CD4-positive, alpha-beta T cell (primary cell): ENCODE data around the gene PXK. TPM values are rescaled to one million over a fixed set of nuclear protein-coding genes. Genes with fewer than 3 reads are reported as not detected.

Source experiments
- ATAC-seq: fragments of 200-7000 bp; cut with Tn5 transposase; one replicate; pipeline ENCODE4 v1.10.0; 2022; ENCODE audit warnings: mild to moderate bottlenecking; ENCODE audit not compliant: poor library complexity
- CTCF ChIA-PET: fragments of 350-600 bp; sonication (Branson Sonifier 250); formaldehyde crosslinking; loops from one replicate; lab custom pipeline; 2021; ENCODE audit warnings: antibody characterized with exemption, inconsistent platforms; lab: Charles Lee
- POLR2A ChIA-PET: fragments of 350-600 bp; sonication (Branson Sonifier 250); formaldehyde crosslinking; loops from one replicate; lab custom pipeline; 2021; ENCODE audit warnings: antibody characterized with exemption, inconsistent platforms; lab: Charles Lee
- DNase-seq, 14 experiments: peaks; one replicate each; pipeline ENCODE4 v3.0.0-alpha.2; 2013 to 2020; ENCODE audit warnings: mixed read lengths in 2 of 14
- H3K27ac ChIP-seq, 2 donors: one replicate each; pipeline versions ENCODE4 v1.5.1 to v1.7.0; 2013; ENCODE audit warnings: low read length in 2 of 2, low read depth in 1 of 2, mild to moderate bottlenecking in 1 of 2
- H3K27me3 ChIP-seq, 2 experiments: 1 replicate in 1 of 2; 2 replicates in 1 of 2; pipeline versions ENCODE4 v1.6.1 to v1.7.0; 2013; ENCODE audit warnings: low read length in 2 of 2, control low read depth in 1 of 2, mild to moderate bottlenecking in 1 of 2, moderate library complexity in 1 of 2; ENCODE audit not compliant: insufficient read depth in 2 of 2, control insufficient read depth in 1 of 2
- H3K36me3 ChIP-seq: one replicate; pipeline ENCODE4 v1.6.1; 2013; ENCODE audit warnings: low read length, control low read depth; ENCODE audit not compliant: insufficient read depth
- H3K4me1 ChIP-seq: one replicate; pipeline ENCODE4 v1.6.1; 2013; ENCODE audit warnings: low read length, control low read depth; ENCODE audit not compliant: insufficient read depth
- H3K4me3 ChIP-seq: one replicate; pipeline ENCODE4 v1.5.1; 2013; ENCODE audit warnings: mild to moderate bottlenecking, low read length, moderate library complexity
- H3K9me3 ChIP-seq, 2 experiments: 1 replicate in 1 of 2; 2 replicates in 1 of 2; pipeline versions ENCODE4 v1.6.1 to v1.7.0; 2013; ENCODE audit warnings: low read length in 2 of 2, mild to moderate bottlenecking in 2 of 2, control low read depth in 1 of 2, moderate library complexity in 1 of 2; ENCODE audit not compliant: control insufficient read depth in 1 of 2, insufficient read depth in 1 of 2
- H3K27ac Mint-ChIP-seq: one replicate; pipeline ENCODE4 v1.8.0; 2020; ENCODE audit warnings: mixed read lengths
- H3K27me3 Mint-ChIP-seq: one replicate; pipeline ENCODE4 v1.8.0; 2021; ENCODE audit warnings: mixed read lengths
- H3K36me3 Mint-ChIP-seq: one replicate; pipeline ENCODE4 v1.8.0; 2021; ENCODE audit warnings: low read depth, mixed read lengths
- H3K4me1 Mint-ChIP-seq: one replicate; pipeline ENCODE4 v1.8.0; 2021; ENCODE audit warnings: low read depth, mixed read lengths
- H3K4me3 Mint-ChIP-seq: one replicate; pipeline ENCODE4 v1.8.0; 2020; ENCODE audit warnings: mild to moderate bottlenecking, mixed read lengths
- H3K9me3 Mint-ChIP-seq: one replicate; pipeline ENCODE4 v1.8.0; 2020; ENCODE audit warnings: mixed read lengths
- intact Hi-C, 2 experiments: fragments of 100-400 bp; cut with DNase I in 1 of 2; cut with micrococcal nuclease in 1 of 2; formaldehyde crosslinking; loops; one replicate each; pipeline versions ENCODE4 v1.15.1 to v1.9.0; 2023 to 2025; cut with DNase I, micrococcal nuclease
- total RNA-seq, 174 experiments: library from RNA in 2 of 174; stranded (reverse) in 2 of 174; gene quantifications; one replicate each; pipeline ENCODE4 v1.2.3 and lab custom pipeline; 2021 to 2026
- TF ChIP-seq, protein P1 (sequence below): fragments of 200-600 bp; IDR thresholded peaks from one replicate; pipeline ENCODE4 v1.8.0; 2022; ENCODE audit warnings: antibody characterized with exemption, mild to moderate bottlenecking

Gene PXK
- total RNA-seq, 2 experiments from 2014 or later = 12.5 to 14.8 TPM

DNA sequence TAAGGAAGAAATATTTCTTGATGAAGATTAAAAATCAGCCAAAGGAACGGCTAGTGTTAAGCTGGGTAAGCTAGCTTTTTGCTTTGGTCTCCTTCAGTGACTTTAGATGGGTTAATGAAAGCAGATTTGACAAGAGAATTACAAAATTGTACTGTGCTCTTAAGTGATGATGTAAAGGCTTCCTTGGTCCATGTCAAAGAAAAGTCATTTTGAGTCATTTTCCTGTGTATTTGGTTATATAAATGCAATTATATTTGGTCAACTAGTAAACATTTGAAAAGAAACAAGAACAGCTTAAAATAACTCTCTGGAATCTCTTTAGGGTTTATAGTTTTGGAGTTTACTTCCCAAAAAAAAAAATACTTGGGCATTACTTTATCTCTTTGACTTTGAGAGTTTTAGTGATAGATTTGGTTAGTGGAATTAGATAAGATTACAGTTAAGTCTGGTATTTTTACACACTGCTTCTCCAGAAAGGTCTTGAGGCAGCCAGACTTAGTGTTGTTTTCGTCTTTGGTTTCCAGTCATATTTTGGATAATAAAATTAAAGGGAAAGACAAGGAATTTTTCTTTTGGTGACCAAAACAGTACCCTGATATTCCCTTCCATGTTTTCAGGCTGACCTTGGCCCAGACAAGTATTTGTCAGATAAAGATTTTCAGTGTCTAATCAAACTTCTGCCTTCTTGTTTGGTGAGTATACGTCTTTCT, 58.6 kb downstream of the PXK start:
- Mint-ChIP-seq H3K27me3 (no peaks in the 10 kb centered on the region), H3K9me3 (no peaks in the 10 kb centered on the region), H3K36me3 (peaks cover 43% of the 10 kb centered on the region), H3K27ac (no peak overlapping the region), H3K4me3 (no peak overlapping the region), H3K4me1 (no peaks in the 10 kb centered on the region)
- H3K36me3 ChIP-seq = peaks cover 25% of the 10 kb centered on the region
- no peaks in the 10 kb centered on the region for H3K4me1 ChIP-seq
- DNase-seq (no peak), ATAC-seq (no peak)
- H3K27me3 ChIP-seq = no peaks in the 10 kb centered on the region
- no peaks in the 10 kb centered on the region for H3K9me3 ChIP-seq
- H3K4me3 ChIP-seq = no peak overlapping the region
- H3K27ac ChIP-seq = no peak overlapping the region
- intact Hi-C loops = no loop called here
- ChIA-PET POLR2A (no interaction called here), CTCF (no interaction called here)
- TF ChIP-seq, protein P1, sequence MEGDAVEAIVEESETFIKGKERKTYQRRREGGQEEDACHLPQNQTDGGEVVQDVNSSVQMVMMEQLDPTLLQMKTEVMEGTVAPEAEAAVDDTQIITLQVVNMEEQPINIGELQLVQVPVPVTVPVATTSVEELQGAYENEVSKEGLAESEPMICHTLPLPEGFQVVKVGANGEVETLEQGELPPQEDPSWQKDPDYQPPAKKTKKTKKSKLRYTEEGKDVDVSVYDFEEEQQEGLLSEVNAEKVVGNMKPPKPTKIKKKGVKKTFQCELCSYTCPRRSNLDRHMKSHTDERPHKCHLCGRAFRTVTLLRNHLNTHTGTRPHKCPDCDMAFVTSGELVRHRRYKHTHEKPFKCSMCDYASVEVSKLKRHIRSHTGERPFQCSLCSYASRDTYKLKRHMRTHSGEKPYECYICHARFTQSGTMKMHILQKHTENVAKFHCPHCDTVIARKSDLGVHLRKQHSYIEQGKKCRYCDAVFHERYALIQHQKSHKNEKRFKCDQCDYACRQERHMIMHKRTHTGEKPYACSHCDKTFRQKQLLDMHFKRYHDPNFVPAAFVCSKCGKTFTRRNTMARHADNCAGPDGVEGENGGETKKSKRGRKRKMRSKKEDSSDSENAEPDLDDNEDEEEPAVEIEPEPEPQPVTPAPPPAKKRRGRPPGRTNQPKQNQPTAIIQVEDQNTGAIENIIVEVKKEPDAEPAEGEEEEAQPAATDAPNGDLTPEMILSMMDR = no peak

DNA sequence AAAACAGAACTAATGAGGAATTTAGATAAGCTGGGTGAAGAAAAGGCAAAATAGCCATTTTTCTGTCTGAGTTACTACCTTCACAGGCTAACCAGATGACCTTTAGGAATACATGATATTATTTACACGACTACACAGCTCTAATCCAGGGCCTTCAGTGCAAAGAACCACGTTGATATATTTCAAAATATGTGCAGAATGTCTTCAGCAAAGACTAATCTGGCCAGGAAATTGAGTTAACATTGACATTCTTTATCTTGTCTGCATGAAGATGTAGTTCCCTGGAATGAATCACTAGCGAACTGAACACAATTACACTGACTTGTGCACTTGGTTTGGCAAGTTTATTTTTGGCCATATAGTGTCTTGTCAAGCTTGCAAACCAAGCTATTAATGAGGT, 59.5 kb downstream of the PXK start:
- H3K4me1 ChIP-seq = no peaks in the 10 kb centered on the region
- no peak overlapping the region for H3K27ac Mint-ChIP-seq
- TF ChIP-seq, protein P1 = no peak
- H3K36me3 ChIP-seq = peaks cover 29% of the 10 kb centered on the region
- no peaks in the 10 kb centered on the region for H3K4me1 Mint-ChIP-seq
- H3K9me3 Mint-ChIP-seq = no peaks in the 10 kb centered on the region
- ChIA-PET CTCF (no interaction called here), POLR2A (no interaction called here)
- H3K36me3 Mint-ChIP-seq = peaks cover 50% of the 10 kb centered on the region
- no peak overlapping the region for H3K27ac ChIP-seq
- H3K27me3 ChIP-seq = no peaks in the 10 kb centered on the region
- no peak overlapping the region for H3K4me3 Mint-ChIP-seq
- intact Hi-C loops = no loop called here
- ATAC-seq (no peak), DNase-seq (no peak)
- no peaks in the 10 kb centered on the region for H3K27me3 Mint-ChIP-seq
- H3K4me3 ChIP-seq = no peak overlapping the region
- no peaks in the 10 kb centered on the region for H3K9me3 ChIP-seq

DNA sequence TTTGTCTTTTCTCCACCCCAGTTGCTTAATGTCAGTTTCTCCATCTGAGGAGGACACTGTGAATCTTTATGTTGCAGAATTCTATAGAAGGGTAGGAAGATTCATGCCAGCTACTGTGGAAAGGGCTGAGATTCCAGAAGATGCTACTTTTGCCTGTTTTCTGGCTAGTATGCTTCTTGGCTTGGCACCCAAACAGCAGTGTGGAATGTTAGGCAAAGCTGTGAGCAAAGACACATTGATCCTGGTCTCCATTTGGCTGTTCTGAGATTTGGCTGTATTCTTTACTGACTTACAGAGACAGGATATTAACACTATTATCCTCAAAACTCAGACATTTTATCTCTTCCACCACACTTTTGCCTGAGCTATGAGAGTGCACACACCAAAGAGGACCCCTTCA, 61.6 kb downstream of the PXK start:
- H3K27ac Mint-ChIP-seq = no peak overlapping the region
- POLR2A ChIA-PET = interaction anchor here (0.5 kb wide), 1 partner anchor 67 kb away, joined by 3 read pairs; no protein-coding TSS in a partner anchor
- no peak overlapping the region for H3K4me3 Mint-ChIP-seq

More for the DNA sequence above, 61.6 kb downstream of the PXK start:
- no peaks in the 10 kb centered on the region for H3K4me1 Mint-ChIP-seq
- TF ChIP-seq, protein P1 = no peak
- Histone ChIP-seq H3K4me1 (no peaks in the 10 kb centered on the region), H3K27me3 (no peaks in the 10 kb centered on the region), H3K9me3 (no peaks in the 10 kb centered on the region), H3K36me3 (peaks cover 49% of the 10 kb centered on the region), H3K27ac (no peak overlapping the region), H3K4me3 (no peak overlapping the region)
- no peaks in the 10 kb centered on the region for H3K9me3 Mint-ChIP-seq
- ATAC-seq (no peak), DNase-seq (no peak)
- peaks cover 71% of the 10 kb centered on the region for H3K36me3 Mint-ChIP-seq
- no peaks in the 10 kb centered on the region for H3K27me3 Mint-ChIP-seq
- CTCF ChIA-PET = no interaction called here
- intact Hi-C loops = no loop called here
